GM23338 (cell line): ENCODE measurements around the gene IKBKG.

Source experiments
- CREB1 ChIP-seq: fragments of 250-450 bp; sonication (Bioruptor Pico); IDR thresholded peaks from 2 replicates; pipeline ENCODE4 v1.5.0; 2020; ENCODE audit warnings: low read depth, mild to moderate bottlenecking, moderate library complexity
- EZH2 ChIP-seq: fragments of 200-600 bp; sonication (generic); IDR thresholded peaks from one replicate; pipeline ENCODE4 v1.8.0; 2017; ENCODE audit warnings: antibody characterized with exemption, mild to moderate bottlenecking, low read depth; ENCODE audit not compliant: unreplicated experiment
- EZH2phosphoT487 ChIP-seq: fragments of 200-600 bp; sonication (generic); IDR thresholded peaks from one replicate; pipeline ENCODE4 v1.8.1; 2018; ENCODE audit warnings: antibody characterized with exemption; ENCODE audit not compliant: unreplicated experiment
- JUNB ChIP-seq: IDR thresholded peaks from one replicate; pipeline ENCODE4 v1.6.1; 2016; ENCODE audit warnings: antibody characterized with exemption; ENCODE audit not compliant: unreplicated experiment
- NANOG ChIP-seq: IDR thresholded peaks from 2 replicates; pipeline ENCODE4 v1.6.1; 2016; ENCODE audit warnings: antibody characterized with exemption, borderline replicate concordance
- POLR2AphosphoS5 ChIP-seq: IDR thresholded peaks from 2 replicates; pipeline ENCODE4 v1.6.1; 2016; ENCODE audit warnings: antibody characterized with exemption, low read depth
- ZNF114 ChIP-seq: fragments of 250-450 bp; sonication (Bioruptor Pico); IDR thresholded peaks from 2 replicates; pipeline ENCODE4 v1.5.0; 2020; ENCODE audit warnings: mild to moderate bottlenecking, moderate library complexity
- TF ChIP-seq, protein P1 (sequence below), 2 experiments: fragments of 200-600 bp in 1 of 2; sonication (generic) in 1 of 2; conservative IDR thresholded peaks; 2 replicates each; pipeline versions ENCODE4 v1.5.1 to v1.6.1; 2016 to 2017; ENCODE audit warnings: antibody characterized with exemption in 2 of 2, low read depth in 2 of 2, mild to moderate bottlenecking in 2 of 2, moderate library complexity in 1 of 2
- TF ChIP-seq, protein P2 (sequence below): IDR thresholded peaks from one replicate; pipeline ENCODE4 v1.6.1; 2018; ENCODE audit warnings: antibody characterized with exemption; ENCODE audit not compliant: unreplicated experiment
- TF ChIP-seq, protein P3 (sequence below): fragments of 250-450 bp; sonication (Bioruptor Pico); IDR thresholded peaks from 2 replicates; pipeline ENCODE4 v1.5.0; 2020; ENCODE audit warnings: mild to moderate bottlenecking, moderate library complexity

DNA sequence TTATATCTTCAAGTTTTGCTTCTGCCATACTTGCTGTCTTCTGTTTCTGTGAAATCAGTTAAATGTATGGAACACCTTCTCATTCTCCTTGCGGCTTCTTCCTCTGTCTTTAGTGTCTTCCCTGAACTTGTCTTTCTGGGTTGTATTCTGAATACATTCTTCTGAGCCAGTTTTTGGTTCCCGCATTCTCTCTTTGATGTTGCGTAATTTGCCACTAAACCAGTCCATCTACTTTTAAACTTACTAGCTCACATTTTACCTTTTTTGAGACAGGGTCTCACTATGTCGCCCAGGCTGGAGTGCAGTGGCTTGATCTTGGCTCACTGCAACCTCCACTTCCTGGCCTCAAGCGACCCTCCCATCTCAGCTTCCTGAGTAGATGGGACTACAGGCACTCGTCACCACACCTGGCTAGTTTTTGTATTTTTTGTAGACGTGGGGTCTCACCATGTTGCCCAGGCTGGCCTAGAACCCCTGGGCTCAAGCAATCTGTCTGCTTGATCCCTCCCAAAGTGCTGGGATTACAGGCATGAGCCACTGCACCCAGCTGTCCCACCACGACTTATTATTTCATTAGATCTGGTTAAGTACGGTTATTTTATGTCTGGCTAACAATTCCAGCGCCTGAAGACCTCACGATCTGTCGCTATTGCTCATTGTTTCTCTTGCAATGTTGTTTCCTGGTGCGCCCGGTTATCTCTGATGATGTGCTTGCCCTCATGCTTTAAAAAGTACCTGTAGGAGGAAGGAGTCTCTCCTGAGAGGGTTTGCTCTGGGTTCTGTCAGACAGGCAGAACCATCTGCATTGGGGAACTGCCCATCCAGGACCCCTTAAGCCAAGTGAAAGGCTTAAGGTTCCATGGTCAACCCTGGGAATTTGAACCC is 21.6 kb upstream of the IKBKG start:
- TF ChIP-seq, protein P1, sequence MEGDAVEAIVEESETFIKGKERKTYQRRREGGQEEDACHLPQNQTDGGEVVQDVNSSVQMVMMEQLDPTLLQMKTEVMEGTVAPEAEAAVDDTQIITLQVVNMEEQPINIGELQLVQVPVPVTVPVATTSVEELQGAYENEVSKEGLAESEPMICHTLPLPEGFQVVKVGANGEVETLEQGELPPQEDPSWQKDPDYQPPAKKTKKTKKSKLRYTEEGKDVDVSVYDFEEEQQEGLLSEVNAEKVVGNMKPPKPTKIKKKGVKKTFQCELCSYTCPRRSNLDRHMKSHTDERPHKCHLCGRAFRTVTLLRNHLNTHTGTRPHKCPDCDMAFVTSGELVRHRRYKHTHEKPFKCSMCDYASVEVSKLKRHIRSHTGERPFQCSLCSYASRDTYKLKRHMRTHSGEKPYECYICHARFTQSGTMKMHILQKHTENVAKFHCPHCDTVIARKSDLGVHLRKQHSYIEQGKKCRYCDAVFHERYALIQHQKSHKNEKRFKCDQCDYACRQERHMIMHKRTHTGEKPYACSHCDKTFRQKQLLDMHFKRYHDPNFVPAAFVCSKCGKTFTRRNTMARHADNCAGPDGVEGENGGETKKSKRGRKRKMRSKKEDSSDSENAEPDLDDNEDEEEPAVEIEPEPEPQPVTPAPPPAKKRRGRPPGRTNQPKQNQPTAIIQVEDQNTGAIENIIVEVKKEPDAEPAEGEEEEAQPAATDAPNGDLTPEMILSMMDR (conservative IDR thresholded peaks at IDR 0.05; ENCODE audit: low read depth in 2 of 2), result no peak
- TF ChIP-seq POLR2AphosphoS5 (no peak), EZH2phosphoT487 (no peak), CREB1 (CRISPR knock-in tag) (no peak), EZH2 (no peak), ZNF114 (CRISPR knock-in tag) (no peak), NANOG (no peak), JUNB (no peak)
- TF ChIP-seq, protein P2, sequence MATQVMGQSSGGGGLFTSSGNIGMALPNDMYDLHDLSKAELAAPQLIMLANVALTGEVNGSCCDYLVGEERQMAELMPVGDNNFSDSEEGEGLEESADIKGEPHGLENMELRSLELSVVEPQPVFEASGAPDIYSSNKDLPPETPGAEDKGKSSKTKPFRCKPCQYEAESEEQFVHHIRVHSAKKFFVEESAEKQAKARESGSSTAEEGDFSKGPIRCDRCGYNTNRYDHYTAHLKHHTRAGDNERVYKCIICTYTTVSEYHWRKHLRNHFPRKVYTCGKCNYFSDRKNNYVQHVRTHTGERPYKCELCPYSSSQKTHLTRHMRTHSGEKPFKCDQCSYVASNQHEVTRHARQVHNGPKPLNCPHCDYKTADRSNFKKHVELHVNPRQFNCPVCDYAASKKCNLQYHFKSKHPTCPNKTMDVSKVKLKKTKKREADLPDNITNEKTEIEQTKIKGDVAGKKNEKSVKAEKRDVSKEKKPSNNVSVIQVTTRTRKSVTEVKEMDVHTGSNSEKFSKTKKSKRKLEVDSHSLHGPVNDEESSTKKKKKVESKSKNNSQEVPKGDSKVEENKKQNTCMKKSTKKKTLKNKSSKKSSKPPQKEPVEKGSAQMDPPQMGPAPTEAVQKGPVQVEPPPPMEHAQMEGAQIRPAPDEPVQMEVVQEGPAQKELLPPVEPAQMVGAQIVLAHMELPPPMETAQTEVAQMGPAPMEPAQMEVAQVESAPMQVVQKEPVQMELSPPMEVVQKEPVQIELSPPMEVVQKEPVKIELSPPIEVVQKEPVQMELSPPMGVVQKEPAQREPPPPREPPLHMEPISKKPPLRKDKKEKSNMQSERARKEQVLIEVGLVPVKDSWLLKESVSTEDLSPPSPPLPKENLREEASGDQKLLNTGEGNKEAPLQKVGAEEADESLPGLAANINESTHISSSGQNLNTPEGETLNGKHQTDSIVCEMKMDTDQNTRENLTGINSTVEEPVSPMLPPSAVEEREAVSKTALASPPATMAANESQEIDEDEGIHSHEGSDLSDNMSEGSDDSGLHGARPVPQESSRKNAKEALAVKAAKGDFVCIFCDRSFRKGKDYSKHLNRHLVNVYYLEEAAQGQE, result no peak
- TF ChIP-seq, protein P3, sequence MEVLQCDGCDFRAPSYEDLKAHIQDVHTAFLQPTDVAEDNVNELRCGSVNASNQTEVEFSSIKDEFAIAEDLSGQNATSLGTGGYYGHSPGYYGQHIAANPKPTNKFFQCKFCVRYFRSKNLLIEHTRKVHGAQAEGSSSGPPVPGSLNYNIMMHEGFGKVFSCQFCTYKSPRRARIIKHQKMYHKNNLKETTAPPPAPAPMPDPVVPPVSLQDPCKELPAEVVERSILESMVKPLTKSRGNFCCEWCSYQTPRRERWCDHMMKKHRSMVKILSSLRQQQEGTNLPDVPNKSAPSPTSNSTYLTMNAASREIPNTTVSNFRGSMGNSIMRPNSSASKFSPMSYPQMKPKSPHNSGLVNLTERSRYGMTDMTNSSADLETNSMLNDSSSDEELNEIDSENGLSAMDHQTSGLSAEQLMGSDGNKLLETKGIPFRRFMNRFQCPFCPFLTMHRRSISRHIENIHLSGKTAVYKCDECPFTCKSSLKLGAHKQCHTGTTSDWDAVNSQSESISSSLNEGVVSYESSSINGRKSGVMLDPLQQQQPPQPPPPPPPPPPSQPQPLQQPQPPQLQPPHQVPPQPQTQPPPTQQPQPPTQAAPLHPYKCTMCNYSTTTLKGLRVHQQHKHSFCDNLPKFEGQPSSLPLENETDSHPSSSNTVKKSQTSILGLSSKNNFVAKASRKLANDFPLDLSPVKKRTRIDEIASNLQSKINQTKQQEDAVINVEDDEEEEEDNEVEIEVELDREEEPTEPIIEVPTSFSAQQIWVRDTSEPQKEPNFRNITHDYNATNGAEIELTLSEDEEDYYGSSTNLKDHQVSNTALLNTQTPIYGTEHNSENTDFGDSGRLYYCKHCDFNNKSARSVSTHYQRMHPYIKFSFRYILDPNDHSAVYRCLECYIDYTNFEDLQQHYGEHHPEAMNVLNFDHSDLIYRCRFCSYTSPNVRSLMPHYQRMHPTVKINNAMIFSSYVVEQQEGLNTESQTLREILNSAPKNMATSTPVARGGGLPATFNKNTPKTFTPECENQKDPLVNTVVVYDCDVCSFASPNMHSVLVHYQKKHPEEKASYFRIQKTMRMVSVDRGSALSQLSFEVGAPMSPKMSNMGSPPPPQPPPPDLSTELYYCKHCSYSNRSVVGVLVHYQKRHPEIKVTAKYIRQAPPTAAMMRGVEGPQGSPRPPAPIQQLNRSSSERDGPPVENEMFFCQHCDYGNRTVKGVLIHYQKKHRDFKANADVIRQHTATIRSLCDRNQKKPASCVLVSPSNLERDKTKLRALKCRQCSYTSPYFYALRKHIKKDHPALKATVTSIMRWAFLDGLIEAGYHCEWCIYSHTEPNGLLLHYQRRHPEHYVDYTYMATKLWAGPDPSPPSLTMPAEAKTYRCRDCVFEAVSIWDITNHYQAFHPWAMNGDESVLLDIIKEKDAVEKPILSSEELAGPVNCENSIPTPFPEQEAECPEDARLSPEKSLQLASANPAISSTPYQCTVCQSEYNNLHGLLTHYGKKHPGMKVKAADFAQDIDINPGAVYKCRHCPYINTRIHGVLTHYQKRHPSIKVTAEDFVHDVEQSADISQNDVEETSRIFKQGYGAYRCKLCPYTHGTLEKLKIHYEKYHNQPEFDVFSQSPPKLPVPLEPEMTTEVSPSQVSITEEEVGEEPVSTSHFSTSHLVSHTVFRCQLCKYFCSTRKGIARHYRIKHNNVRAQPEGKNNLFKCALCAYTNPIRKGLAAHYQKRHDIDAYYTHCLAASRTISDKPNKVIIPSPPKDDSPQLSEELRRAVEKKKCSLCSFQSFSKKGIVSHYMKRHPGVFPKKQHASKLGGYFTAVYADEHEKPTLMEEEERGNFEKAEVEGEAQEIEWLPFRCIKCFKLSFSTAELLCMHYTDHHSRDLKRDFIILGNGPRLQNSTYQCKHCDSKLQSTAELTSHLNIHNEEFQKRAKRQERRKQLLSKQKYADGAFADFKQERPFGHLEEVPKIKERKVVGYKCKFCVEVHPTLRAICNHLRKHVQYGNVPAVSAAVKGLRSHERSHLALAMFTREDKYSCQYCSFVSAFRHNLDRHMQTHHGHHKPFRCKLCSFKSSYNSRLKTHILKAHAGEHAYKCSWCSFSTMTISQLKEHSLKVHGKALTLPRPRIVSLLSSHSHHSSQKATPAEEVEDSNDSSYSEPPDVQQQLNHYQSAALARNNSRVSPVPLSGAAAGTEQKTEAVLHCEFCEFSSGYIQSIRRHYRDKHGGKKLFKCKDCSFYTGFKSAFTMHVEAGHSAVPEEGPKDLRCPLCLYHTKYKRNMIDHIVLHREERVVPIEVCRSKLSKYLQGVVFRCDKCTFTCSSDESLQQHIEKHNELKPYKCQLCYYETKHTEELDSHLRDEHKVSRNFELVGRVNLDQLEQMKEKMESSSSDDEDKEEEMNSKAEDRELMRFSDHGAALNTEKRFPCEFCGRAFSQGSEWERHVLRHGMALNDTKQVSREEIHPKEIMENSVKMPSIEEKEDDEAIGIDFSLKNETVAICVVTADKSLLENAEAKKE (CRISPR knock-in tag), result no peak
